Activated T-cell treated with anti-CD3 and anti-CD28 coated beads, Interleukin-2, amount 50 U/mL, for 24 hours (primary cell): ENCODE results near the gene RBM10.

Experiments used
- DNase-seq: peaks from one replicate; pipeline ENCODE4 v3.0.0-alpha.2; 2020
- H3K27ac Mint-ChIP-seq: 2 replicates; pipeline ENCODE4 v1.8.0; 2020; ENCODE audit warnings: mild to moderate bottlenecking, mixed read lengths
- H3K27me3 Mint-ChIP-seq: 2 replicates; pipeline ENCODE4 v1.8.0; 2020; ENCODE audit warnings: mixed read lengths
- H3K36me3 Mint-ChIP-seq: 2 replicates; pipeline ENCODE4 v1.8.0; 2020; ENCODE audit warnings: low read depth, mixed read lengths
- H3K4me1 Mint-ChIP-seq: 2 replicates; pipeline ENCODE4 v1.8.0; 2020; ENCODE audit warnings: low read depth, mixed read lengths
- H3K4me3 Mint-ChIP-seq: 2 replicates; pipeline ENCODE4 v1.8.0; 2020; ENCODE audit warnings: mild to moderate bottlenecking, moderate library complexity, mixed read lengths
- H3K9me3 Mint-ChIP-seq: 2 replicates; pipeline ENCODE4 v1.8.0; 2020; ENCODE audit warnings: mixed read lengths

Gene RBM10

DNA sequence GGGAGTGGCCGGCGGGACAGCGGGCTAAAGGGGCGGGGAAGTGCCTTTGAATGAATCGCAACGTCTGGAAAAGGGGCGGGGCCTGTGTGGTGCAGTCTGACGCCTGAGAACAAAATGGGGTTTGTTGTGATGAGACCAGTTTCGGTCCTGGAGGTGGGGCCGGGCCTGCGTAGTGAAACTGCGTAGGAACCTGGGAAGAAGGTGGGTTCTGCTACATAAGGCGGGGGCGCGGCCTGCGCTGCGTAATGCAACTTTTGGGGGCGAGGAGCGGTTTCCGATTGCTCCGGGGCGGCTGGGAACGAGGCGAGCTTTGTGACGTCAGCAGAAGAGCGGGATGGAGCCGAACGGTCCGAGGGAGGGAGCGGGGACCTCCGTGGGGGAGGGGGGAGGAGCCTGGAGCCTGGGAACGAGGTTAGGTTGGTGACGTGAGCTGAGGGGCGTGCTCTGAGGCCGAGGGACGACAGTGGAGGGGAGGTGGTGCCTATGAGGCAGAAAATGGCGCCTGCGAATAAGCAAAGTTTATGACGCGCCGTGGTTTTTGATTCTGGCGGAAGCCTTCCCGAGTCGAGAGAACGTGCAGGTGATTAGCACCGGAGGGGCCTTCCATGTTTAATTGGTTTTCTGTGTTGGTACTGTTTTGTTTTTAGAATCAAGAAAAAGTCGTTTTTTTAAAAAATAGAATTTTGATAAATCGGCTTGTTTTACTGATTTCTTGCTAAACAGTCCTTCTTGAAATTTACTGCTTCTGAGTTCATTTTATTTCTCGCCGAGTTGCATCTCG, 88.5 kb downstream of the RBM10 start:
- Mint-ChIP-seq H3K27me3 (peaks cover 21% of the 10 kb centered on the region), H3K4me1 (peaks cover 32% of the 10 kb centered on the region), H3K4me3 (peak overlapping the region; percentile 82), H3K27ac (peak overlapping the region; percentile 92), H3K36me3 (peaks cover 33% of the 10 kb centered on the region), H3K9me3 (no peaks in the 10 kb centered on the region)
- DNase-seq = peak; percentile 93

DNA sequence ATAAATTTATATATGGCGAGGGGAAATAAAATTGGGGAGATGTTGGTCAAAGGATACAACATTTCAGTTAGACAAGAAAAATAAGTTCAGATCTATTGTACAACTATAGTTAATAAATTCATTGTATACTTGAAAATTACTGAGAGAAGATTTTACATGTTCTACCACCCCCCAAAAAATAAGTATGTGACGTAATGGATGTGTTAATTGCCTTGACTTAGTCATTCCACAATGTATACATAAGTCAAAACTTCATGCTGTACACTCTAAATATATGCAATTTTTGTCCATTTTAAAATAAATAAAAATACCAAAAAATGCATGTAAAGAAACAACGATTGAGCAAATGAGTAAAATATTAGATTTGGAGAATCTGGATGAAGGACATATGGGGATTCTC, 89.6 kb downstream of the RBM10 start:
- H3K4me3 Mint-ChIP-seq = peak overlapping the region; percentile 82
- H3K27me3 Mint-ChIP-seq = peaks cover 29% of the 10 kb centered on the region
- DNase-seq = no peak
- no peaks in the 10 kb centered on the region for H3K9me3 Mint-ChIP-seq
- peak overlapping the region; percentile 71 for H3K27ac Mint-ChIP-seq
- peaks cover 32% of the 10 kb centered on the region for H3K4me1 Mint-ChIP-seq
- peaks cover 24% of the 10 kb centered on the region for H3K36me3 Mint-ChIP-seq

DNA sequence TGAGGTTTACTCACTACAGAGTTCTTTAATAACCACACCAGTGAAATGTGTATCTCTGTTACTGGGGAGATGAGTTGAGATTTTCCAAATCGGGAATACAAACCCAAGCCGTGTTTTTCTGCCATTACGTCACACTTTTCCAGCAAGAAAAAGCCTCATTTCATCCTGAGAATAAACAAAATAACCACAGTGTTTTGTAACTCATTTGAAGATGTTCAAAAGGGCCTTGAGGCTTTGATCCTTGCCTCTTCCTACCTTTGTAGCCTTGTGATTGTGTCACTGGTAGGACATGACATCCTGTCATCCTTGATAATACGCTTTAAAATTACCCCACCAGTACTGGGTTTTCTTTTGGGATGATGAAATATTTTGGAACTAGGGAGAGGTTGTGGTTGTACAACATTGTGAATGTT, 90.7 kb downstream of the RBM10 start:
- no peak for DNase-seq
- no peaks in the 10 kb centered on the region for H3K9me3 Mint-ChIP-seq
- peak overlapping the region; percentile 8 for H3K27ac Mint-ChIP-seq
- peak overlapping the region; percentile 1 for H3K4me3 Mint-ChIP-seq
- H3K36me3 Mint-ChIP-seq = peaks cover 22% of the 10 kb centered on the region
- H3K4me1 Mint-ChIP-seq = peaks cover 32% of the 10 kb centered on the region
- peaks cover 33% of the 10 kb centered on the region for H3K27me3 Mint-ChIP-seq
